IMR-90 (cell line): ENCODE measurements around the gene KCNN3. TPM values are rescaled to one million over a fixed set of nuclear protein-coding genes. Genes with fewer than 3 reads are reported as not detected.

Experiments used
- ATAC-seq: fragments of 200-7000 bp; cut with Tn5 transposase; 2 replicates; pipeline ENCODE4 v1.9.1; 2020; ENCODE audit warnings: low read depth, mild to moderate bottlenecking, moderate library complexity
- BruUV-seq: library from RNA; stranded (reverse); fragments of 400-500 nt; replicated peaks from 2 replicates; lab custom pipeline; 2021; lab: Mats Ljungman, UMichigan
- CTCF ChIA-PET: fragments of 300-600 bp; formaldehyde crosslinking; extraction: SDS; loops from one replicate; lab custom pipeline; 2021; ENCODE audit warnings: antibody characterized with exemption; lab: Yijun Ruan, JAX
- POLR2A ChIA-PET: fragments of 300-600 bp; sonication (Branson Sonifier 250); formaldehyde crosslinking; loops from one replicate; lab custom pipeline; 2022; ENCODE audit warnings: antibody characterized with exemption; ENCODE audit not compliant: unreplicated experiment; lab: Charles Lee
- DNase-seq: peaks from one replicate; pipeline ENCODE4 v3.0.0; 2013
- H2AFZ ChIP-seq: replicated peaks from 2 replicates; pipeline ENCODE3; 2013; ENCODE audit warnings: low read length, mild to moderate bottlenecking; ENCODE audit not compliant: poor library complexity
- H2AK5ac ChIP-seq: 2 replicates; pipeline ENCODE4 v1.6.1; 2013; ENCODE audit warnings: low read depth, low read length, inconsistent platforms
- H2AK9ac ChIP-seq: replicated peaks from 2 replicates; pipeline ENCODE3; 2013; ENCODE audit warnings: mild to moderate bottlenecking, low read depth, low read length, moderate library complexity; ENCODE audit not compliant: poor library complexity
- H2BK120ac ChIP-seq: 2 replicates; pipeline ENCODE4 v1.6.1; 2013; ENCODE audit warnings: low read depth, low read length, inconsistent platforms
- H2BK15ac ChIP-seq: 3 replicates; pipeline ENCODE4 v1.6.1; 2013; ENCODE audit warnings: low read depth, low read length, inconsistent platforms
- H2BK20ac ChIP-seq: 2 replicates; pipeline ENCODE4 v1.6.1; 2013; ENCODE audit warnings: low read depth, mild to moderate bottlenecking, inconsistent platforms, low read length, moderate library complexity
- H2BK5ac ChIP-seq: 2 replicates; pipeline ENCODE4 v1.6.1; 2013; ENCODE audit warnings: mild to moderate bottlenecking, low read depth, low read length, inconsistent platforms; ENCODE audit not compliant: poor library complexity, severe bottlenecking
- H3K14ac ChIP-seq: replicated peaks from 2 replicates; pipeline ENCODE4 v1.6.1; 2013; ENCODE audit warnings: low read depth, low read length, inconsistent platforms
- H3K18ac ChIP-seq: 2 replicates; pipeline ENCODE4 v1.6.1; 2013; ENCODE audit warnings: low read depth, low read length, control low read depth
- H3K23ac ChIP-seq: 2 replicates; pipeline ENCODE4 v1.6.1; 2013; ENCODE audit warnings: low read depth, low read length, inconsistent platforms
- H3K27ac ChIP-seq: 2 replicates; pipeline ENCODE4 v1.5.1; 2013; ENCODE audit warnings: mild to moderate bottlenecking, control low read depth, low read length; ENCODE audit not compliant: insufficient read depth
- H3K27me3 ChIP-seq: 2 replicates; pipeline ENCODE4 v1.6.1; 2013; ENCODE audit warnings: low read length; ENCODE audit not compliant: control insufficient read depth, insufficient read depth
- H3K36me3 ChIP-seq: 2 replicates; pipeline ENCODE4 v1.6.1; 2013; ENCODE audit warnings: low read length, mixed read lengths; ENCODE audit not compliant: control insufficient read depth, insufficient read depth
- H3K4ac ChIP-seq: 2 replicates; pipeline ENCODE4 v1.6.1; 2013; ENCODE audit warnings: low read depth, low read length, inconsistent platforms
- H3K4me1 ChIP-seq: 2 replicates; pipeline ENCODE4 v1.6.1; 2013; ENCODE audit warnings: low read length, mixed read lengths; ENCODE audit not compliant: control insufficient read depth, insufficient read depth
- H3K4me2 ChIP-seq: 2 replicates; pipeline ENCODE4 v1.6.1; 2013; ENCODE audit warnings: low read depth, mild to moderate bottlenecking, control low read depth, low read length, moderate library complexity
- H3K4me3 ChIP-seq: 2 replicates; pipeline ENCODE4 v1.5.1; 2013; ENCODE audit warnings: low read depth, mild to moderate bottlenecking, control low read depth, low read length, moderate library complexity; ENCODE audit not compliant: insufficient read depth
- H3K56ac ChIP-seq: 2 replicates; pipeline ENCODE4 v1.6.1; 2013; ENCODE audit warnings: low read length, inconsistent platforms; ENCODE audit not compliant: insufficient read depth; ENCODE audit errors: extremely low read depth
- H3K79me1 ChIP-seq, 2 experiments: 2 replicates each; pipeline ENCODE4 v1.6.1; 2013; ENCODE audit warnings: low read length in 2 of 2, inconsistent platforms in 1 of 2, low read depth in 1 of 2
- H3K9ac ChIP-seq: 2 replicates; pipeline ENCODE4 v1.6.1; 2013; ENCODE audit warnings: low read depth, low read length, control low read depth
- H3K9me1 ChIP-seq: 2 replicates; pipeline ENCODE4 v1.6.1; 2013; ENCODE audit warnings: low read length, inconsistent platforms; ENCODE audit not compliant: insufficient read depth
- H3K9me3 ChIP-seq: 2 replicates; pipeline ENCODE4 v1.6.1; 2013; ENCODE audit warnings: low read length; ENCODE audit not compliant: control insufficient read depth, insufficient read depth
- H4K20me1 ChIP-seq: 2 replicates; pipeline ENCODE4 v1.6.1; 2013; ENCODE audit warnings: low read length, inconsistent platforms; ENCODE audit not compliant: insufficient read depth
- H4K5ac ChIP-seq: 2 replicates; pipeline ENCODE4 v1.6.1; 2013; ENCODE audit warnings: mild to moderate bottlenecking, low read depth, low read length, control low read depth
- H4K8ac ChIP-seq, 2 experiments: 2 replicates each; pipeline ENCODE4 v1.6.1; 2013; ENCODE audit warnings: low read depth in 2 of 2, low read length in 2 of 2, control low read depth in 1 of 2, inconsistent platforms in 1 of 2
- H4K91ac ChIP-seq: 2 replicates; pipeline ENCODE4 v1.6.1; 2013; ENCODE audit warnings: low read depth, low read length, inconsistent platforms; ENCODE audit not compliant: insufficient read depth
- CHD1 ChIP-seq: IDR thresholded peaks from 2 replicates; pipeline ENCODE4 v1.6.1; 2012; ENCODE audit warnings: low read depth, low read length, improper control_type of control experiment
- MAFK ChIP-seq: IDR thresholded peaks from 2 replicates; pipeline ENCODE4 v1.6.1; 2012; ENCODE audit warnings: low read depth, low read length, improper control_type of control experiment
- MAZ ChIP-seq: IDR thresholded peaks from 2 replicates; pipeline ENCODE4 v1.6.1; 2012; ENCODE audit warnings: low read depth, mild to moderate bottlenecking, low read length, improper control_type of control experiment, moderate library complexity, borderline replicate concordance
- RAD21 ChIP-seq: IDR thresholded peaks from 2 replicates; pipeline ENCODE4 v1.6.1; 2012; ENCODE audit warnings: low read length, improper control_type of control experiment
- SMC3 ChIP-seq: fragments of 150-350 bp; IDR thresholded peaks from 2 replicates; pipeline ENCODE4 v1.6.1; 2016; ENCODE audit warnings: low read depth, mild to moderate bottlenecking, antibody characterized with exemption, low read length, moderate library complexity
- WGBS, 2 experiments: methylation state at CpG; one replicate each; pipeline versions ENCODE4 v1.1.5 to v1.1.7; 2013; ENCODE audit warnings: missing lambda C conversion rate in 2 of 2; ENCODE audit not compliant: insufficient read length in 1 of 2; ENCODE audit errors: extremely low coverage in 2 of 2; 5-methylcytosine and 5-hydroxymethylcytosine counted together
- dilution Hi-C: fragments of 300-500 bp; cut with HindIII; formaldehyde crosslinking; loops from one replicate; pipeline ENCODE4 v1.14.3; 2018; ENCODE audit warnings: low sequenced_read_pairs; ENCODE audit not compliant: unreplicated experiment
- in situ Hi-C: fragments of 300-500 bp; cut with MboI; formaldehyde crosslinking; loops from 3 replicates; pipeline ENCODE4 v1.14.3; 2019; ENCODE audit warnings: low sequenced_read_pairs, inconsistent platforms, mixed read lengths
- intact Hi-C: fragments of 100-400 bp; cut with micrococcal nuclease; formaldehyde crosslinking; loops from 2 replicates; pipeline ENCODE4 v1.10.0; 2022
- polyA plus RNA-seq, 3 experiments: library from polyadenylated mRNA; depleted of rRNA; stranded (reverse); fragments of >200 nt; gene quantifications; 2 replicates each; pipeline ENCODE4 v1.2.3, GENCODE V29; 2012; ENCODE audit warnings: low replicate concordance in 1 of 3
- total RNA-seq: library from RNA; depleted of rRNA; stranded (reverse); fragments of >200 nt; gene quantifications from 2 replicates; pipeline ENCODE4 v1.2.3, GENCODE V29; 2012
- TF ChIP-seq, protein P1 (sequence below): fragments of 150-350 bp; IDR thresholded peaks from 2 replicates; pipeline ENCODE4 v1.6.1; 2016; ENCODE audit warnings: low read depth, mild to moderate bottlenecking, low read length, moderate library complexity, borderline replicate concordance

Gene KCNN3
- total and polyA plus RNA-seq, 2 of the 4 experiments (the other 2 are of a cell fraction) = 0.02 TPM; not detected in 1

DNA sequence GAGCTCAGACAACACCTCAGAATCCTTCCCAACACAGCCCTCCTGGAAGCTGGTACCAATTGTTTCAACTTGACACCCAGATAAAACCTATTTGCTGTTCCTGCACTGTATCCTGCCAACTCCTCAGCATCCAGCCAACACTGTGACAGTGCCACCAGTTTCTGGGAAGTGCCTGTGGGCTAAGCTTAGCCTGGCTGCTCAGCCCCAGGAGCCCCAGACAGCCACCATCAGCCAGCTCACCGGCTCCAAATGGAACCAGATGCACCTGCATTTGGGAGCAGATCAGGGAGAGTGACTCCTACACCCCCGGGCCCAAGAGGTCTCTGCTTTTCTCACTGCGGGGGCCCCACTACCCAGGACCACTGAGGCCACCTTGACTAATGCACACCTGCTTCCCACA is 24.9 kb downstream of the KCNN3 start:
- DNase-seq = no peak
- Histone ChIP-seq H3K4ac (no peak overlapping the region), H4K91ac (no peak overlapping the region), H3K79me1 (no peaks in the 10 kb centered on the region), H2BK120ac (no peak overlapping the region), H2AK9ac (no peak overlapping the region), H3K18ac (no peak overlapping the region), H2BK5ac (no peak overlapping the region), H3K9me1 (no peaks in the 10 kb centered on the region; the same call in 1 of the 2 replicates), H3K23ac (no peak overlapping the region), H3K56ac (0 out of 2 replicates have a peak overlapping the region, but pooled peaks have one; percentile 4), H4K8ac (no peak overlapping the region), H2AK5ac (no peak overlapping the region), H3K36me3 (no peaks in the 10 kb centered on the region), H2BK20ac (no peak overlapping the region), H3K27me3 (peaks cover 47% of the 10 kb centered on the region), H4K20me1 (no peaks in the 10 kb centered on the region), H2BK15ac (no peak overlapping the region), H3K4me1 (peaks cover 6% of the 10 kb centered on the region; the same call in 1 of the 2 replicates), H2AFZ (no peak overlapping the region), H3K4me3 (no peak overlapping the region), H3K14ac (no peak overlapping the region), H3K27ac (no peak overlapping the region), H3K9me3 (no peaks in the 10 kb centered on the region), H3K4me2 (no peak overlapping the region), H4K5ac (no peak overlapping the region), H3K9ac (no peak overlapping the region)
- no peak for ATAC-seq
- 72% methylated on average over 2 of the region's 3 CpGs; no CpG with 5 or more reads in 1 of the 2 experiments for WGBS, 2 experiments
- dilution Hi-C loops = no loop called here
- no TSS peak for BruUV-seq
- in situ Hi-C loops = no loop called here
- intact Hi-C loops = no loop called here
- TF ChIP-seq CHD1 (no peak), RAD21 (no peak), MAZ (no peak), MAFK (no peak), SMC3 (no peak)
- TF ChIP-seq, protein P1, sequence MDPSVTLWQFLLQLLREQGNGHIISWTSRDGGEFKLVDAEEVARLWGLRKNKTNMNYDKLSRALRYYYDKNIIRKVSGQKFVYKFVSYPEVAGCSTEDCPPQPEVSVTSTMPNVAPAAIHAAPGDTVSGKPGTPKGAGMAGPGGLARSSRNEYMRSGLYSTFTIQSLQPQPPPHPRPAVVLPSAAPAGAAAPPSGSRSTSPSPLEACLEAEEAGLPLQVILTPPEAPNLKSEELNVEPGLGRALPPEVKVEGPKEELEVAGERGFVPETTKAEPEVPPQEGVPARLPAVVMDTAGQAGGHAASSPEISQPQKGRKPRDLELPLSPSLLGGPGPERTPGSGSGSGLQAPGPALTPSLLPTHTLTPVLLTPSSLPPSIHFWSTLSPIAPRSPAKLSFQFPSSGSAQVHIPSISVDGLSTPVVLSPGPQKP = no peak
- CTCF ChIA-PET = no interaction called here
- POLR2A ChIA-PET = no interaction called here
